Measurements from ENCODE around the gene DPM2.

DNA sequence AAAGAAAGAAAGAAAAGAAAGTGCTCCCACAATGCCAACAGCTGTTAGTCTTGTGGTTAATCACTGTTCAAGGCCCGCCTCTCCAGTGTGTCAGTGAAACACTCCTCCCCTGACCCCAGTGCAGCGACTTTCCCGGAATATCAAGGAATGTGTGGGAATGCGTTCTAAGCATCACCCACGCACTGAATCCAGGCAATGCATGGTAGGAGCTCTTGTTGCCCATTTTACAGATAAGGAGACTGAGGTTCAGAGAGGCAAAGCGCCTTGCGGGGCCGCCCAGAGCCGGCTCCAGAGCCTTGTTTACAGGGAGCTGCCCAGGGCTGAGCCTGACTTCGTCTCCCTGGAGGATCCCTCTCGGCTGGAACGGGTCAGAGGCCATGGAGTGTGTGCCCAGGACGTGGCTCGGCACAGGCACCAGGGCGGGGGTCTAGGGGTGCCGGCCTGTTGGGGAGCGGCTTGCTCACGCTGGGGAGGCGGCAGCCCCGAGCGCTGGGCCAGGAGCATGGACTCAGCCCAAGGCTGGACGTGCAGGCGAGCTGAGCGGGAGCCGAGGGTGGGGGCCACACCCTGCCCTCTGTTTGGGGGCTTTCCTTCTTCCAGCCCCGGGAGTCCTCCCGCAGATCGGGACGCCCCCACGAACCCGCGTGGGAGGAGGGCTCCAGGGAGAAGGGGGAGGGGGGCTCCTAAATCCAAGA is 39.1 kb downstream of the DPM2 start:
- no peak for TF ChIP-seq POLR2A (IDR thresholded peaks at IDR 0.05)
- TF ChIP-seq, protein P1, sequence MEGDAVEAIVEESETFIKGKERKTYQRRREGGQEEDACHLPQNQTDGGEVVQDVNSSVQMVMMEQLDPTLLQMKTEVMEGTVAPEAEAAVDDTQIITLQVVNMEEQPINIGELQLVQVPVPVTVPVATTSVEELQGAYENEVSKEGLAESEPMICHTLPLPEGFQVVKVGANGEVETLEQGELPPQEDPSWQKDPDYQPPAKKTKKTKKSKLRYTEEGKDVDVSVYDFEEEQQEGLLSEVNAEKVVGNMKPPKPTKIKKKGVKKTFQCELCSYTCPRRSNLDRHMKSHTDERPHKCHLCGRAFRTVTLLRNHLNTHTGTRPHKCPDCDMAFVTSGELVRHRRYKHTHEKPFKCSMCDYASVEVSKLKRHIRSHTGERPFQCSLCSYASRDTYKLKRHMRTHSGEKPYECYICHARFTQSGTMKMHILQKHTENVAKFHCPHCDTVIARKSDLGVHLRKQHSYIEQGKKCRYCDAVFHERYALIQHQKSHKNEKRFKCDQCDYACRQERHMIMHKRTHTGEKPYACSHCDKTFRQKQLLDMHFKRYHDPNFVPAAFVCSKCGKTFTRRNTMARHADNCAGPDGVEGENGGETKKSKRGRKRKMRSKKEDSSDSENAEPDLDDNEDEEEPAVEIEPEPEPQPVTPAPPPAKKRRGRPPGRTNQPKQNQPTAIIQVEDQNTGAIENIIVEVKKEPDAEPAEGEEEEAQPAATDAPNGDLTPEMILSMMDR (IDR thresholded peaks at IDR 0.05) = no peak
- peak in 1 of 2 donors; percentile 75 for TF ChIP-seq POLR2AphosphoS5 (IDR thresholded peaks at IDR 0.05; ENCODE audit: insufficient read depth in 1 of 2, low read depth in 1 of 2)
